K562 (cell line): ENCODE measurements around the gene FBRS. TPM values are rescaled to one million over a fixed set of nuclear protein-coding genes. Genes with fewer than 3 reads are reported as not detected.

Source experiments
- CEBPG ChIP-seq, 3 experiments: fragments of 200-800 bp in 1 of 3; sonication (Bioruptor generic) in 1 of 3; sonication (generic) in 1 of 3; formaldehyde crosslinking in 1 of 3; IDR thresholded peaks in 2 of 3; conservative IDR thresholded peaks in 1 of 3; 2 replicates each; pipeline versions ENCODE4 v1.6.1 to v1.8.0; 2016 to 2022; ENCODE audit warnings: missing compliant biosample characterization in 2 of 3, missing genetic modification characterization in 2 of 3, mild to moderate bottlenecking in 1 of 3, missing genetic modification reagents in 1 of 3
- GABPB1 ChIP-seq: sonication (generic); formaldehyde crosslinking; IDR thresholded peaks from 2 replicates; pipeline ENCODE4 v1.8.0; 2022; ENCODE audit warnings: mild to moderate bottlenecking, missing genetic modification reagents
- HSF4 ChIP-seq: fragments of 250-450 bp; sonication (Bioruptor Pico); IDR thresholded peaks from 2 replicates; pipeline ENCODE4 v2.1.2; 2022; ENCODE audit warnings: mild to moderate bottlenecking, moderate library complexity, borderline replicate concordance
- MYNN ChIP-seq, 2 experiments: sonication (generic); formaldehyde crosslinking in 1 of 2; IDR thresholded peaks; 2 replicates each; pipeline versions ENCODE4 v1.5.0 to v1.6.1; 2016 to 2020; ENCODE audit warnings: antibody characterized with exemption in 1 of 2, missing genetic modification reagents in 1 of 2
- NFYB ChIP-seq: IDR thresholded peaks from 2 replicates; pipeline ENCODE4 v1.6.1; 2011; ENCODE audit warnings: mild to moderate bottlenecking, moderate library complexity; ENCODE audit not compliant: insufficient read length; ENCODE audit errors: extremely low read depth
- NONO ChIP-seq, 2 experiments: fragments of 200-400 bp in 1 of 2; fragments of 450-650 bp in 1 of 2; formaldehyde crosslinking in 1 of 2; IDR thresholded peaks; 2 replicates each; pipeline ENCODE4 v1.6.1; 2017; ENCODE audit warnings: low read depth in 2 of 2, mild to moderate bottlenecking in 2 of 2, moderate library complexity in 2 of 2, low read length in 1 of 2
- RBM15 ChIP-seq: fragments of 200-400 bp; formaldehyde crosslinking; IDR thresholded peaks from 2 replicates; pipeline ENCODE4 v1.6.1; 2018; ENCODE audit warnings: mild to moderate bottlenecking, low read length, moderate library complexity; ENCODE audit not compliant: insufficient read depth
- RUNX1 ChIP-seq: sonication (generic); IDR thresholded peaks from 2 replicates; pipeline ENCODE4 v1.6.1; 2016; ENCODE audit warnings: antibody characterized with exemption, low read depth
- SMAD1 ChIP-seq: fragments of 150-350 bp; IDR thresholded peaks from 2 replicates; pipeline ENCODE4 v1.6.1; 2014; ENCODE audit warnings: low read length, low read depth; ENCODE audit not compliant: partially characterized antibody
- STAT5A ChIP-seq: IDR thresholded peaks from 2 replicates; pipeline ENCODE4 v1.6.1; 2012; ENCODE audit warnings: low read length, inconsistent platforms, borderline replicate concordance
- TBP ChIP-seq: optimal IDR thresholded peaks from 2 replicates; pipeline ENCODE3; 2011; ENCODE audit warnings: low read depth, low read length, improper control_type of control experiment
- ZNF274 ChIP-seq: IDR thresholded peaks from 2 replicates; pipeline ENCODE4 v1.6.1; 2011; ENCODE audit warnings: low read depth, mild to moderate bottlenecking, low read length, moderate library complexity, borderline replicate concordance
- ZNF324 ChIP-seq: fragments of 250-450 bp; sonication (Bioruptor Pico); IDR thresholded peaks from 2 replicates; pipeline ENCODE4 v1.4.0; 2020; ENCODE audit warnings: mild to moderate bottlenecking
- ZNF347 ChIP-seq: fragments of 450-650 bp; formaldehyde crosslinking; IDR thresholded peaks from 2 replicates; pipeline ENCODE4 v1.4.0; 2020; ENCODE audit warnings: low read depth, mild to moderate bottlenecking, moderate library complexity
- polyA plus RNA-seq, 8 experiments: library from polyadenylated mRNA; depleted of rRNA in 4 of 8; stranded (reverse) in 5 of 8; unstranded in 3 of 8; fragments of >200 nt; fragmentation: Nextera tagmentation in 2 of 8; fragmentation: Illumina TruSeq in 1 of 8; extraction: Ambion mirVana in 2 of 8; extraction: Trizol in 1 of 8; gene quantifications; 2 replicates each; pipeline versions ENCODE4 v1.2.1 to v1.2.3, GENCODE V29; 2011 to 2014; ENCODE audit warnings: inconsistent platforms in 1 of 8, missing spikeins in 1 of 8
- total RNA-seq, 7 experiments: library from RNA; depleted of rRNA in 6 of 7; stranded (reverse); fragments of >200 nt in 6 of 7; fragmentation: Illumina TruSeq in 2 of 7; extraction: Trizol in 2 of 7; gene quantifications; 2 replicates each; pipeline versions ENCODE4 v1.2.1 to v1.2.3, GENCODE V29; 2011 to 2021; ENCODE audit warnings: low replicate concordance in 1 of 7
- TF ChIP-seq, protein P1 (sequence below): IDR thresholded peaks from 2 replicates; pipeline ENCODE4 v1.6.1; 2012; ENCODE audit warnings: low read depth, low read length, improper control_type of control experiment, borderline replicate concordance
- TF ChIP-seq, protein P2 (sequence below): fragments of 450-650 bp; IDR thresholded peaks from 2 replicates; pipeline ENCODE4 v1.6.1; 2016; ENCODE audit warnings: antibody characterized with exemption
- TF ChIP-seq, protein P3 (sequence below), 2 experiments: fragments of 250-450 bp in 1 of 2; fragments of 450-650 bp in 1 of 2; sonication (Bioruptor Pico) in 1 of 2; IDR thresholded peaks; 2 replicates each; pipeline versions ENCODE4 v1.6.1 to v1.8.0; 2016 to 2021; ENCODE audit warnings: mild to moderate bottlenecking in 2 of 2, moderate library complexity in 2 of 2, missing compliant biosample characterization in 1 of 2, missing genetic modification characterization in 1 of 2
- TF ChIP-seq, protein P4 (sequence below): fragments of 250-450 bp; sonication (Bioruptor Pico); IDR thresholded peaks from 2 replicates; pipeline ENCODE4 v1.5.0; 2021
- TF ChIP-seq, protein P5 (sequence below): fragments of 250-450 bp; sonication (Bioruptor Pico); IDR thresholded peaks from 2 replicates; pipeline ENCODE4 v1.8.0; 2022; ENCODE audit warnings: inconsistent platforms

The FBRS gene
- total and polyA plus RNA-seq, 9 of the 15 experiments (the other 6 are each of a cell fraction or from before 2014, with no cell fraction given), result 0.32 to 59.5 (median 13.1) TPM

DNA sequence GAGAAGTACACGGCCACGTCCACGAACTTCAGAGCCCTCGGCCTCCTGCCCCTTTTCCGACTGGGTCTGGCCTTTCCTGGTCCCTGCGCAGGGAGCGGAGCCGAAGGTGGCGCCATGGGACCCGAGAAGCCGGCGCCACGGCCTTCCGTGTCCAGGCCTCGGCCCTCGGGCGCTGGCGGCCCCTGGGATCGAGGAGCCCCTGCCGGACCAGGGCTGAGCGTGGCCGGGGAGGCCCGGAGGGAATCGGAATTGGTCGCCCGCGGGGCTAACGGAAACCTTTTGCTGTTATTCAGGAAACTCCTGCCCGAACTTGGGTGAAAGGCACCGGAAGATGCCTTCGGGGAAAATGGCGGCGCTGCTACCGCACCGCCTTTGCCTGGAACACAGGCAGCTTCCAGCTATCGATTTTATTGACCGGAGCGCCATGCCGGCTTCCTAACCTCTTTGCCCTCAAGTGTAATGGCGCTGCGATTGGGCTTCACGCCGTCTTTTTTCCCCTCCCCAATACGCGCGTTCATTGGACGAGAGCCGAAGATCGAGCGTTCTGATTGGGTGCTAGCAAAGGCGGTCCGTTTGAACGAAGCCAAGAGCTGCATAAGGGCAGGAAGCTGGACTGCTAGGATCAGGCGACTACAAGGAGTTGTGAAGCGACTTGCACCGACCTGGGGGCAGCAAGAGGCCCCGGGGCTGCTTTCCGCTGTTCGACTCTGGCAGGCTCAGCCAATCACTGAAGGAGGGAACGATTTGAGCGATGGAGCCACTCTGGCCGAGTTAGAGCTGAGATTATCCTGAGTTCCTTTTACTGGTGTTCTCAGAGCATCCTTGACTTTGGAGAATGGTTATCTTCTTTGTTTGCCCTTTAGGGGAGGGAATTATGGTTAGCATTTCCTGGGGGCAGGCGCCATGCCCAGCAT lies 48.0 kb upstream of the FBRS start, which contains the start of gene ZNF689 (continued):
- TF ChIP-seq NFYB (peak; percentile 96), HSF4 (no peak), MYNN (IDR thresholded peaks at IDR 0.05) (no peak), MYNN (CRISPR knock-in tag; IDR thresholded peaks at IDR 0.05) (no peak), GABPB1 (CRISPR knock-in tag) (peak; percentile 57), RBM15 (no peak), RUNX1 (no peak; the same call in 1 of the 2 replicates), CEBPG (CRISPR knock-in tag; IDR thresholded peaks at IDR 0.05) (no peak), CEBPG (tag; conservative IDR thresholded peaks at IDR 0.05 in 1 of 2, IDR thresholded peaks at IDR 0.05 in 1 of 2) (no peak), ZNF274 (no peak), TBP (peak; percentile 93), ZNF347 (CRISPR knock-in tag) (no peak), ZNF324 (CRISPR knock-in tag) (no peak), SMAD1 (peak; percentile 25), STAT5A (no peak), NONO (IDR thresholded peaks at IDR 0.05; ENCODE audit: low read depth in 2 of 2, low read length in 1 of 2) (no peak)
- TF ChIP-seq, protein P1, sequence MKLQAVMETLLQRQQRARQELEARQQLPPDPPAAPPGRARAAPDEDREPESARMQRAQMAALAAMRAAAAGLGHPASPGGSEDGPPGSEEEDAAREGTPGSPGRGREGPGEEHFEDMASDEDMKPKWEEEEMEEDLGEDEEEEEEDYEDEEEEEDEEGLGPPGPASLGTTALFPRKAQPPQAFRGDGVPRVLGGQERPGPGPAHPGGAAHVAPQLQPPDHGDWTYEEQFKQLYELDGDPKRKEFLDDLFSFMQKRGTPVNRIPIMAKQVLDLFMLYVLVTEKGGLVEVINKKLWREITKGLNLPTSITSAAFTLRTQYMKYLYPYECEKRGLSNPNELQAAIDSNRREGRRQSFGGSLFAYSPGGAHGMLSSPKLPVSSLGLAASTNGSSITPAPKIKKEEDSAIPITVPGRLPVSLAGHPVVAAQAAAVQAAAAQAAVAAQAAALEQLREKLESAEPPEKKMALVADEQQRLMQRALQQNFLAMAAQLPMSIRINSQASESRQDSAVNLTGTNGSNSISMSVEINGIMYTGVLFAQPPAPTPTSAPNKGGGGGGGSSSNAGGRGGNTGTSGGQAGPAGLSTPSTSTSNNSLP, result no peak
- TF ChIP-seq, protein P2, sequence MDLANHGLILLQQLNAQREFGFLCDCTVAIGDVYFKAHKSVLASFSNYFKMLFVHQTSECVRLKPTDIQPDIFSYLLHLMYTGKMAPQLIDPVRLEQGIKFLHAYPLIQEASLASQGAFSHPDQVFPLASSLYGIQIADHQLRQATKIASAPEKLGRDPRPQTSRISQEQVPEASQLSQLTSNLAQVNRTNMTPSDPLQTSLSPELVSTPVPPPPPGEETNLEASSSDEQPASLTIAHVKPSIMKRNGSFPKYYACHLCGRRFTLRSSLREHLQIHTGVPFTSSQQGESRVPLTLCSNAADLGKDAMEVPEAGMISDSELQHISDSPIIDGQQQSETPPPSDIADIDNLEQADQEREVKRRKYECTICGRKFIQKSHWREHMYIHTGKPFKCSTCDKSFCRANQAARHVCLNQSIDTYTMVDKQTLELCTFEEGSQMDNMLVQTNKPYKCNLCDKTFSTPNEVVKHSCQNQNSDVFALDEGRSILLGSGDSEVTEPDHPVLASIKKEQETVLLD, result no peak
- TF ChIP-seq, protein P3, sequence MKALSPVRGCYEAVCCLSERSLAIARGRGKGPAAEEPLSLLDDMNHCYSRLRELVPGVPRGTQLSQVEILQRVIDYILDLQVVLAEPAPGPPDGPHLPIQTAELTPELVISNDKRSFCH (CRISPR knock-in tag; IDR thresholded peaks at IDR 0.05), result no peak
- TF ChIP-seq, protein P3 (tag; IDR thresholded peaks at IDR 0.05), result 0 out of 2 replicates have a peak, but pooled peaks have one; percentile 30
- TF ChIP-seq, protein P4, sequence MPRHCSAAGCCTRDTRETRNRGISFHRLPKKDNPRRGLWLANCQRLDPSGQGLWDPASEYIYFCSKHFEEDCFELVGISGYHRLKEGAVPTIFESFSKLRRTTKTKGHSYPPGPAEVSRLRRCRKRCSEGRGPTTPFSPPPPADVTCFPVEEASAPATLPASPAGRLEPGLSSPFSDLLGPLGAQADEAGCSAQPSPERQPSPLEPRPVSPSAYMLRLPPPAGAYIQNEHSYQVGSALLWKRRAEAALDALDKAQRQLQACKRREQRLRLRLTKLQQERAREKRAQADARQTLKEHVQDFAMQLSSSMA (CRISPR knock-in tag), result no peak
- TF ChIP-seq, protein P5, sequence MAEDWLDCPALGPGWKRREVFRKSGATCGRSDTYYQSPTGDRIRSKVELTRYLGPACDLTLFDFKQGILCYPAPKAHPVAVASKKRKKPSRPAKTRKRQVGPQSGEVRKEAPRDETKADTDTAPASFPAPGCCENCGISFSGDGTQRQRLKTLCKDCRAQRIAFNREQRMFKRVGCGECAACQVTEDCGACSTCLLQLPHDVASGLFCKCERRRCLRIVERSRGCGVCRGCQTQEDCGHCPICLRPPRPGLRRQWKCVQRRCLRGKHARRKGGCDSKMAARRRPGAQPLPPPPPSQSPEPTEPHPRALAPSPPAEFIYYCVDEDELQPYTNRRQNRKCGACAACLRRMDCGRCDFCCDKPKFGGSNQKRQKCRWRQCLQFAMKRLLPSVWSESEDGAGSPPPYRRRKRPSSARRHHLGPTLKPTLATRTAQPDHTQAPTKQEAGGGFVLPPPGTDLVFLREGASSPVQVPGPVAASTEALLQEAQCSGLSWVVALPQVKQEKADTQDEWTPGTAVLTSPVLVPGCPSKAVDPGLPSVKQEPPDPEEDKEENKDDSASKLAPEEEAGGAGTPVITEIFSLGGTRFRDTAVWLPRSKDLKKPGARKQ (CRISPR knock-in tag), result no peak
